Anterior cingulate cortex (tissue), 58 donors: ENCODE measurements around the gene DTD2.
A peak's percentile ranks its signal among the peaks of the same experiment; 100 is the strongest.
"Not testable (repeated sequence)": the region's sequence is repeated elsewhere in the genome, so short reads cannot be mapped to it uniquely, and the experiment has no call there.

Source experiments
- DNase-seq, 58 donors: peaks; one replicate each; lab custom pipeline; 2025; lab: John Stamatoyannopoulos, UW

DTD2 gene

GRCh38 chr14:31456841-31457664 lies at the start of gene DTD2:
DTD2 (minus strand) TSS chr14:31457506; CDS start chr14:31457393, 113 bp downstream.
- peak; percentile 64 to 98 (median 93) for DNase-seq

DNA sequence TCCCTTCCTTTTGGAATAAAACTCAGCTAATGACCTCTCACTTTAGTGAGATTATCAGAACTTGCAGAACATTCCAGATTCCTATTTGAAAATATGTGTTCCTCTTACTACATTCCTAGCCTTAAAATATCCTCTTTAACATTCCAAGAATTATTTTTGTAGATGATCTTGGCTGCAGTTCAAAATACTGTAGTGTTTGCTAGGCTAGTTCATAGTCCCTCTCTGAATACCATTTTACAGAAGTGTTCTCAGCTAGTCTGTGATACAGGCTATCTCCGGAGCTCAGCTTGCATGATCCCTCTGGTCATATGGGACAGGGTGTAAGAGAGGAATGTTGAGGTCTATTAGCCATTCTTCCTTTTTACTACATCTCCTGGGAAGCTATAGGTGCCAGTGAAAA lies 48.1 kb upstream of the DTD2 start:
- no peak for DNase-seq

- no peak for DNase-seq
These were observed 44.6 kb upstream of the DTD2 start for GRCh38 chr14:31501870-31502269.

DNA sequence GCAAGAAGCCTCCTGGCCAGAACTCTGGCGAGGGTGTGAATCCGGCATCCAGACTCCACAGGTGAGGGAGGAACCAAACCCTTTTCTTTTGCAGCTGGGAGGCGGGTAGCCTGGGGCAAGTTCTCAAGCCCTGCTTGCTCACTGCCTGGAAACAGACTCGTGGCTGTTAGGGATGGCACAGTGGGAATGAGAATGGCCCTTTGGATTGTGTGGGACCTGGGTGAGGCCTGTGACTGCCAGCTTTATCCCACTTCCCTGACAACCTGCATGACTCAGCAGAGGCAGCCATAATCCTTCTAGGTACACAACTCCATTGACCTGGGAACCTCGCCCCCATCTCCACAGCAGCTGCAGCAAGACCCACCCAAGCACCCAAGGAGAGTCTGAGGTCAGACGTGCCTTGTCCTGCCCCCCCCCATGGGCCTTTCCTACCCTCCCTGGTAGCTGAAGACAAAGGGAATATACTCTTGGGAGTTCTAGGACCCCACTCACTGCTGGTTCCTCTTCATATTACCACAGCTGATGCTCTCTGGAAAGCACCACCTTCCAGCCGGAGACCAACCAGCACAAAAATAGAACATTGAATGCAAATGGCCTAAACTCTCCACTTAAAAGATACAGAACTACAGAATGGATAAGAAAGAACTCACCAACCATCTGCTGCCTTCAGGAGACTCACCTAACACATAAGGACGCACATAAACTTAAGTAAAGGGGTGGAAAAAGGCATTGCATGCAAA lies 35.6 kb upstream of the DTD2 start:
- DNase-seq, result no peak

DNA sequence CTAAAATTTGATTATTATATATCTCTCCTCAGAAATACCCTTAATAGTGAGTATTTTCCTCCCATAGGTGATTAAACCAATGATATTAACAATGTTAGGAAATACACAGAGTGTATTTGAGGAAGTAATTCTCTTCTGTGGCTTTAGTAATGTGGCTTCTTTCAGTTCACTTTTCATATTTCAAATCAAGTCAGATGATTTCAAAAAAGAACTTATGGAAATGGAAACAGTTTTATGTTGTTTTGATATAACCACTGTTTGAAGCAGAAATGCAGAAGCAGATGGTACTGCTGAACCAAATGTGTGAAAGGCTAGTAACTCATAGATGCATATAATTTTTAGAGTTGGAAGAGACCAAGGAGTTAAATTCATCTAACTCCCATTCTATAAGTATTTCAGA lies 32.4 kb upstream of the DTD2 start:
- no peak for DNase-seq

DNA sequence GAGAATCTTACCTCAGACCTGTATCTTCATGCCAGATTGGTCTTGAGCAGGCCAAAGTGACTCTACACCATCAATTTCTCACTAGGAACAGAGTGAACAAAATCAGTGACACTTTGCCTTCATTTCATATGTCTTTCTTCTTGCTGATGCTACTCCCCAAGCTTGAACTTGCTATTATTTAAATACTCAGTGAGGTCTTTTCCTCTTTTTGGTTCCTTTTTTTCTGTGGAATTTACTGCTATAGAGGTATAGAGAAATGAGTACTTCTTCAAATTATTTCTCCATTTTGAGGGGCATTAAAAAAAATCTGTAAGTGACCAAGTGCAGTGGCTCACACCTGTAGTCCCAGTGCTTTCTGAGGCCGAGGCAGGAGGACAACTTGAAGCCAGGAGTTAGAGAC lies 30.6 kb upstream of the DTD2 start, which contains the start of gene GPR33:
Gene GPR33 (minus strand): TSS at position 154 of the 400 bp plus-strand sequence. CDS start 4,074 bp downstream, outside the sequence.
- DNase-seq, result no peak

DNA sequence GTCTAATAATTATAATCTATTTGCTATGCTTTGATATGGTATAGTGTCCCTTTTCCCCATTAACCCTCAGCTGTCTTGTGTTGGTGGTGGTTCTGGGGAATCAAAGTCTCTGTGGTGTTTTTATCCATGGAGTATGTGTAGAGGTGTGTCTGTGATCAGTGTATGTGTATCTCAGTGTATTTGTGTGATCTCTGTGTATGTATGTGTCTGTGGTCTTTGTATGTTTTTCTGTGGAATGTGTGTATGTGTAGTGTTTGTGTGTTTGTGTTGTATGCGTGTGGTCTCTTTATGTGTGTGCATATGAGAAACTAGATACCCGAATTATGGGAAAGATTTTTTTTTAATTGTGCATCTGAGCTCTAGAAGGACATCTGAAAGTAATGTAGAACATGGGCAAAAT lies 29.5 kb upstream of the DTD2 start:
- DNase-seq, result no peak

DNA sequence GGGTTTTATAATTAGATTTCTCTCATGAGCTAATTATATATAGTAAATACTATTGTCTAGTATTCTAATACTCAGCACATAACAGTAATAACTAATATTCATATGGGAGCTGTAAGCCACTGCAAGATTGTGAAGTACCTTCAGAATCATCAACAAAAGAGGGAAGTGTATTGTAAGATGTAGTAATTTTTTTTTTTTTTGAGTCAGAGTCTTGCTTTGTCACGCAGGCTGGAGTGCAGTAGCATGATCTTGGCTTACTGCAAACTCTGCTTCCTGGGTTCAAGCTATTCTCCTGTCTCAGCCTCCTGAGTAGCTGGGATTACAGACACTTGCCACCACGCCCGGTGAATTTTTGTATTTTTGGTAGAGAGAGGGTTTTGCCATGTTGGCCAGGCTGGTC lies 27.4 kb upstream of the DTD2 start:
- no peak for DNase-seq

DNA sequence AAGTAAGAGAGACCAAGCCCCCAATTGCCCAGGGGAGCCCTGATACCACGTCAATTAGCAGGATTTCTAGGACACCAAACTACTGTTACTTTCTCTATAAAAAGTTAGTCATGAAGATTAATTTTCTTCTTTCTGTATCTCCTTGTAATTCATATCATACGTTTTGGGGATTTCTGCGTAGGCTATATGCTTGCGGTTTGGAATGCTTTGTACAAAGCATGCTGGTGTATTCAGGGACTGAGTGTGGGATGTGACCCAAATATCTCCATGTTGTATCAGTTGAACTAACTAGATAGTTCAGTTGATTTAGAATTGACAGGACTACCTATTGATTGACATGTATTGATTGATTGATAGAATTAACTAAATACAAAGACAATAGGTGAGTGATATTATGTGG lies 22.9 kb upstream of the DTD2 start:
- no peak for DNase-seq

DNA sequence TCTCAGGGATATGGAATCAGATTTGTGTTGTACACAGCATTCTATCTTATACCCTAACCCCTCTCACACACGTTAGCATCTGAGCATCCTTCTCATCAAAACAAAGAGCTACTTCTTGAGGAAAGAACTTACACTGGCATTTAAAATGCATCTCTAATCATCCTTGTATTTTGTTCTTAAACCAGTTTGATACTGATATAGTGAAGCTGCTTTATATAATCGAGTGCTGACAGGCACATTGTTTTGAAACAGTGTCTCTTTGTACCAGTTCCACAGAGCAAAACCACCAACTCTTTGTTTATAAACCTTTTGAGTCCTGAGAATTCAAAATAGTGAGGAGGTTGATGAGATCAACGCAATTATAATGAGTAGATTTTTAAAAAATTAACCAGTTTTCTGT lies 21.7 kb upstream of the DTD2 start:
- peak in 2 of 58 donors; percentile 4 to 67 for DNase-seq

GRCh38 chr14:31477248-31477647 lies 19.9 kb upstream of the DTD2 start:
- no peak for DNase-seq

DNA sequence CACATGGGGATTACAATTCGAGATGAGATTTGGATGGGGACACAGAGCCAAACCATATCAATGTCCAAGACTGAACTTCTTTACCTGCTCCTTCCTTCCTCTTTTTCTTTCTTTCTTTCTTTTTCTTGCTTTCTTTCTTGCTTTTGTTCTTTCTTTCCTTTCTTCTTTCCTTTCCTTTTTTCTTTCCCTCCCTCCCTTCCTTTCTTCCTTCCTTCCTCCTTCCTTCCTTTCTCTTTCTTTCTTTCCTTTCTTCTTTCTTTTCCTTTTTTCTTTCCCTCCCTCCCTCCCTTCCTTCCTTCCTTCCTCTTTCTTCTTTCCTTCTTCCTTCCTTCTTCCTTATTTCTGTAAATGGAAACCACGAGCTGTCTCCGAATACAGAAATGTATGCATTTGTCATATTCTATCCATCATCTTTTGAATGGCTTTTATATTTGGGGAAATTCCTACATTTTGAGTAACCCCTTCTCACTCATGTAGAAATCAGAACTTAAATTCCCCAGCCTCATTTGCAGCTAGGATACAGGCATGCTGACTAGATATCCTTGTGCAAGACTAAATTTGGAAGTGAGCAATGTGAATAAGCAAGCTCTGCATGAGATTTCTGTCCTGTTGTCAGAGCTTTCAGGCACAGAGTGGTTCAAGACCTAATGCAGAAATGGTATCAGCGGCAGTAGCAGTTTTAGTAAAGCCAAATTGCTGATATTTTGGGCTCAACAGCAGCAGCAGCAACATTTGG lies 19.0 kb upstream of the DTD2 start:
- DNase-seq, result no peak

- no peak for DNase-seq
These were observed 9.2 kb upstream of the DTD2 start for GRCh38 chr14:31466554-31466953.

- DNase-seq, result no peak
These were observed 7.8 kb upstream of the DTD2 start for GRCh38 chr14:31465111-31465510.

DNA sequence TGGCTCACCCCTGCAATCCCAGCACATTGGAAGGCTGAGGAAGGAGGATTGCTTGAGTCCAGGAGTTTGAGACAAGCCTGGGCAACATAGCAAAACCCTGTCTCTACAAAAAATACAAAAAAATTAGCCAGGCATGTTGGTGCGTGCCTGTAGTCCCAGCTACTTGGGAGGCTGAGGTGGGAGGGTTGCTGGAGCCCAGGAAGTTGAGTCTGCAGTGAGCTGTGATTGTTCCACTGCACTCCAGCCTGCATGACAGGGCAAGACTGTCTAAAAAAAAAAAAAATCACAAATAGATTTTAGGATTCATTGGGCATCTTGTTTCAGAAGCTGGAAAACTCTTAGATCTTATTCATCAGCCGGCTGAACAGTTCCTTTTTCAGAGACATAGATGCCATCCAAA lies 5.1 kb upstream of the DTD2 start:
- not testable (repeated sequence) for DNase-seq

GRCh38 chr14:31461545-31461944 lies 4.2 kb upstream of the DTD2 start:
- DNase-seq, result no peak

DNA sequence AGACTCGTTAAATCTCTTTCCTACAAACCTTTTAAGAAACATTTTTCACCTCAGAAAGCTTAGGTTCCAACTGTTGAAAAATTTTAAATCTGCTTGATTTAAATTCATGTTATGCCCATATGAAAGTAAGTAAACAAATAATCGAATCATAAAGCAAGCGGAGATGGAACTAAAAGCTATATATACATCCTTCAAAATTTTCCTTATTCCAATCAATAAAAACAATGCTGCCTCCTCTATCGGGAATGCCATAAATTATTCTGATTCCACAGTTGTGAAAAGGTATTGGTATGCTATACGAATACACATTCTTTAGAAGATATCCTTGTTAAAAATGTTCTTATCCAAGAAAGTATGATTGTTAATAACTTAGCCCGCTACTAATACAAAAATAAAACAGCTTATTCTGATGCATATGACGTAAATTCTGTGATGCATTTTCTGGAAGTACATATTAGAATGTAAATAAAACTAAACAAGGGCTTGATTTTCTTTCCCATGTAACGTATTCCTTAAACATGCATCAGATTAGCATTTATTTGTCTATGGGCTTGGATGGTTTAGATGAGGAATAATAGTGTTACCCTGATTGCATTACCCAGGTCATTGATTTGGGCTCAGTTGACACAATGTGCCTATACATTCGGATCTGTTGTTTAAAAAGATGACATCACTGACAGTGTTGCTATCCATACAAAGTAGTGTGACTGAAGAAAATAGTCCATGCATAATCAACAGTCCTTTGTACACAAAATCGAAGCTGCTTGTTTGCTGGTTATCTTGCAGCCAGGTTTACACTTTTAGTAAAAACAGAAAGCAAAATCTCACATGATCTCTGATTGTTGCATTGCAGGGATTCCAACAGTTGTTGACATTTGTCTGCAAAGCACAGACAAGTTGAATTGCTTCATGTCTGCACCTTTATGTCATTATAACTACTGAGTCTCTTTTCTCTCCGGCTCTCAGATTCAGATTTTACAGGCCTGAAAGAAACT lies 656 bp upstream of the DTD2 start:
- peak in 2 of 58 donors; percentile 10 to 48 for DNase-seq

- peak in 1 of 58 donors; percentile 16 for DNase-seq
These were observed 7.2 kb downstream of the DTD2 start for GRCh38 chr14:31449971-31450610.

- no peak for DNase-seq
These were observed 8.2 kb downstream of the DTD2 start for GRCh38 chr14:31449136-31449535.
